Peyer's patch (tissue), 4 donors: ENCODE measurements around the gene YLPM1. TPM values are rescaled to one million over a fixed set of nuclear protein-coding genes. Genes with fewer than 3 reads are reported as not detected.

Experiments used
- DNase-seq, 3 donors: peaks; one replicate each; pipeline ENCODE4 v3.0.0-alpha.2; 2017 to 2019
- H3K27ac ChIP-seq, 4 donors: fragments of 200-600 bp; sonication (generic); one replicate each; pipeline ENCODE4 v1.5.1; 2016 to 2019
- H3K27me3 ChIP-seq, 2 donors: fragments of 200-600 bp; sonication (generic); one replicate each; pipeline ENCODE4 v1.5.1; 2019
- H3K36me3 ChIP-seq, 3 donors: fragments of 200-600 bp; sonication (generic); one replicate each; pipeline ENCODE4 v1.5.1; 2016 to 2019
- H3K4me1 ChIP-seq, 4 donors: fragments of 200-600 bp; sonication (generic); one replicate each; pipeline ENCODE4 v1.5.1; 2016 to 2019
- H3K4me3 ChIP-seq, 4 donors: fragments of 200-600 bp; sonication (generic); 1 replicate in 3 of 4; 2 replicates in 1 of 4; pipeline ENCODE4 v1.5.1; 2016 to 2019; ENCODE audit warnings: mild to moderate bottlenecking in 1 of 4
- H3K9me3 ChIP-seq, 4 donors: fragments of 200-600 bp; sonication (generic); one replicate each; pipeline ENCODE4 v1.5.1; 2016 to 2019; ENCODE audit warnings: mild to moderate bottlenecking in 1 of 4
- CTCF ChIP-seq, 6 experiments: fragments of 450-650 bp in 4 of 6; fragments of 200-600 bp in 2 of 6; sonication (generic) in 1 of 6; IDR thresholded peaks; one replicate each; pipeline ENCODE4 v1.5.1; 2017 to 2019; ENCODE audit warnings: antibody characterized with exemption in 6 of 6, mild to moderate bottlenecking in 3 of 6, moderate library complexity in 1 of 6
- POLR2A ChIP-seq, 2 donors: fragments of 450-650 bp; IDR thresholded peaks; one replicate each; pipeline ENCODE4 v1.5.1; 2017; ENCODE audit warnings: antibody characterized with exemption in 2 of 2, mild to moderate bottlenecking in 2 of 2, moderate library complexity in 2 of 2
- total RNA-seq, 4 donors: library from RNA; depleted of rRNA; stranded (reverse); fragments of >200 nt; gene quantifications; one replicate each; pipeline ENCODE4 v1.1.0, GENCODE V29; 2016

YLPM1 gene
- total RNA-seq, 4 donors from 2014 or later = 44.0 to 95.7 (median 62.9) TPM

DNA sequence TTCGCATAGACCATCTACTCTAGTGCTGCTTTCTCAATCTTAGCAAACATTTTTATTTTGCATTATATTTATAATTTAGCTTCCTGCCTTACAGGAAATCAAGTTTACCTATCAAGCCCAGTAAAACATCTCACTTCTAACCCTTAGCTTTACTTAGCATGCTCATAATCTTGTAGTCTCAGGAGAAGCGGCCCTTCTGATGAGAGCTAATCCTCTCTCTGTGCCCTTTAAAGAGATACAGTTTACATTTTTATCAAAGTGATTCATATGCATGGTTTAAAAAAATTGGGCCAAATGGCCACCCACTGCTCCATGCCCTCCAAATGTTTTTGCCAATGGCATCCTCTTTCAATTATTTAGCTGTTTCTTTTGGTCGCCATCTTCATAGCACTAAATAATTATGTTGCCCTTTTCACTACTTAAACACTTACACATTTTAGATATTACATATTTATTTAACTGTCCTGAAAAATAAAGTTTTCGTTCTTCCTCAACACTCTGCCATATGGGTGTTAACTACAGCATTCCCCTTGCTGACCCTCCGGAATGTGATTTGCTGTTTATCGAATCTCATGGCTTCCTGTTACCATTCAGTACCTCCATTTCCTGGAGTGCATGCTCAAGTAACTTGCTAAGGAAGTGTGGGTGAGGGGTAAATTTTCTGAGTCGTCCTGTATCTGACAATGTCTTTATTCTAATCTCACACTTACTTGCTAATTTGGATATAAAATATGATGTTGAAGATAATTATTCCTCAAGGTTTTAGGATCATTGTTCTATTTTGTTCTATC is 29.3 kb downstream of the YLPM1 start:
- Histone ChIP-seq H3K27ac (peak overlapping the region in 2 of 4 donors; percentile 1 to 12), H3K4me3 (no peak overlapping the region), H3K36me3 (peaks cover 0 to 13% (median 0%) of the 10 kb centered on the region in 3 donors), H3K4me1 (peaks cover 0 to 12% (median 2%) of the 10 kb centered on the region in 4 donors), H3K9me3 (no peaks in the 10 kb centered on the region), H3K27me3 (no peaks in the 10 kb centered on the region)
- no peak for TF ChIP-seq POLR2A (IDR thresholded peaks at IDR 0.05)
- TF ChIP-seq CTCF (IDR thresholded peaks at IDR 0.05) = no peak
- DNase-seq = no peak

DNA sequence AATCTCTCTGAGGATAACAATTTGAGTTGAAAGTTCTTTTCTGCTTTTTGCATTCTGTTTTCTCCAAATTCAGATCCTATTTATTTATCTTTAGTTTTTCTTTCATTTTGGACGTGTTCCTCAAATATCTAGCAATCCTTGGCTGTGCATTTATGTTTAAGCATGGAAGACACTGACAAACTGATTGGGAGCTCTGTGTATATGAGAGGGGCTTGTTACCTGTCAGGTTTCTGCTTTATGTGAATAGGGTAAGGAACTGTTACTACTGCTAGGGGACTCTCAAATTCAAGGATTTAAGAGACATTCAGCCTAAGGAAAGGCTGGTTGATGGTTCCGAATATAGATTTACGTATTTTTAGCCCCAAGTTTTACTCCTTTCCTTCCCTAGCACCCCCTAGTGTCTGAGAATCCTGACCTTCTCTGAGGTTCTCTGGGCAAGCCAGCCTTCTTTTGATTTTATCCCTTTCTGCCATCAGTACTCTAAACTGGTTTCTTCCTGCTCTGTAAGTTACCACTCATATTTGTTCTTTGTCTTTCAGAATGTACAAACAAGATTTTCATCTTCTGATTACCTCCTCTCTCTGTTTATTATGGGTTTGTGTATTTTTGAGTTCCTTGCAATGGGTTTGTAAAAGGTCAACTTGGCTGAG is 30.5 kb downstream of the YLPM1 start:
- no peak overlapping the region for H3K4me3 ChIP-seq
- H3K4me1 ChIP-seq = peaks cover 0 to 12% (median 2%) of the 10 kb centered on the region in 4 donors
- TF ChIP-seq POLR2A (IDR thresholded peaks at IDR 0.05) (no peak), CTCF (IDR thresholded peaks at IDR 0.05) (no peak)
- H3K9me3 ChIP-seq = no peaks in the 10 kb centered on the region
- H3K27me3 ChIP-seq = no peaks in the 10 kb centered on the region
- peaks cover 0 to 19% (median 0%) of the 10 kb centered on the region in 3 donors for H3K36me3 ChIP-seq
- no peak for DNase-seq
- no peak overlapping the region for H3K27ac ChIP-seq

DNA sequence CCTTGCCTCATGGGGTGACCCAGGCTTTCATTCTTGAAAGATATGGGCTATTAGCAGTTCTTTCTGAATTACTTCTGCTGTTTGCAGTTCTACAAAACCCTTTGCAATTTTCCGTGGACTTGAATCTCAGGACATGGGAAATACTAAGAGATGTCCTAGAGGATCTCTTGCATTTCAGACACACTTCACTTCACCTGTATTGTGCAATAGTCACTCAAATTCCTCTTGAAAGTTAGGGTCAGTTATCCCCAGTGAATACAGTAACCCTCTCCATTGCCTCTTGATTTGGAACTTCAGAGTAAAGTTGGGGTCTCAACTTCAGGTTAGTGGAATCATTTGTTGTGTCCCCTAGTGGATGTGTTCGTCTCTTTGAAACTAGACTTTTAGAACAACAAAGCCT is 31.8 kb downstream of the YLPM1 start:
- no peak for TF ChIP-seq POLR2A (IDR thresholded peaks at IDR 0.05)
- no peak for TF ChIP-seq CTCF (IDR thresholded peaks at IDR 0.05)
- H3K27ac ChIP-seq = no peak overlapping the region
- H3K36me3 ChIP-seq = peaks cover 0 to 26% (median 0%) of the 10 kb centered on the region in 3 donors
- H3K9me3 ChIP-seq = no peaks in the 10 kb centered on the region
- DNase-seq = no peak
- H3K27me3 ChIP-seq = no peaks in the 10 kb centered on the region
- peaks cover 0 to 12% (median 2%) of the 10 kb centered on the region in 4 donors for H3K4me1 ChIP-seq
- no peak overlapping the region for H3K4me3 ChIP-seq

- no peaks in the 10 kb centered on the region for H3K27me3 ChIP-seq
- no peak overlapping the region for H3K4me3 ChIP-seq
- peaks cover 0 to 40% (median 0%) of the 10 kb centered on the region in 3 donors for H3K36me3 ChIP-seq
- no peak for TF ChIP-seq POLR2A (IDR thresholded peaks at IDR 0.05)
- no peak for TF ChIP-seq CTCF (IDR thresholded peaks at IDR 0.05)
- DNase-seq = no peak
- no peaks in the 10 kb centered on the region for H3K4me1 ChIP-seq
- no peak overlapping the region for H3K27ac ChIP-seq
- no peaks in the 10 kb centered on the region for H3K9me3 ChIP-seq
Measured at GRCh38 chr14:74799765-74800164, 36.6 kb downstream of the YLPM1 start.

- DNase-seq = no peak
- Histone ChIP-seq H3K27me3 (no peaks in the 10 kb centered on the region), H3K4me1 (no peaks in the 10 kb centered on the region), H3K9me3 (no peaks in the 10 kb centered on the region), H3K4me3 (no peak overlapping the region), H3K27ac (no peak overlapping the region), H3K36me3 (peaks cover 0 to 39% (median 0%) of the 10 kb centered on the region in 3 donors)
- TF ChIP-seq CTCF (IDR thresholded peaks at IDR 0.05) (no peak), POLR2A (IDR thresholded peaks at IDR 0.05) (no peak)
Measured at GRCh38 chr14:74800780-74801179, 37.7 kb downstream of the YLPM1 start.
